HFFc6 (cell line): ENCODE measurements around the gene BCAP31. TPM values are rescaled to one million over a fixed set of nuclear protein-coding genes. Genes with fewer than 3 reads are reported as not detected.

ENCODE experiments used
- DNase-seq: peaks from one replicate; pipeline ENCODE4 v3.0.0-alpha.2; 2018
- H3K27ac Mint-ChIP-seq: 2 replicates; pipeline ENCODE4 v1.8.0; 2020; ENCODE audit warnings: mild to moderate bottlenecking, mixed read lengths
- H3K27me3 Mint-ChIP-seq: 2 replicates; pipeline ENCODE4 v1.8.0; 2021; ENCODE audit warnings: mild to moderate bottlenecking, moderate library complexity, mixed read lengths; ENCODE audit not compliant: insufficient read depth
- H3K36me3 Mint-ChIP-seq: 2 replicates; pipeline ENCODE4 v1.8.0; 2021; ENCODE audit warnings: low read depth, mixed read lengths
- H3K4me1 Mint-ChIP-seq: 2 replicates; pipeline ENCODE4 v1.8.0; 2020; ENCODE audit warnings: low read depth, mixed read lengths
- H3K4me3 Mint-ChIP-seq: 2 replicates; pipeline ENCODE4 v1.8.0; 2020; ENCODE audit warnings: mild to moderate bottlenecking, moderate library complexity, mixed read lengths
- H3K9me3 Mint-ChIP-seq: 2 replicates; pipeline ENCODE4 v1.8.0; 2020; ENCODE audit warnings: mild to moderate bottlenecking, mixed read lengths
- long read RNA-seq: library from polyadenylated mRNA; unstranded; transcript quantifications from one replicate; pipeline ENCODE4 v2.0.0, GENCODE V29; 2019
- total RNA-seq, 6 experiments: library from RNA; stranded (reverse); fragmentation: NEBNext Ultra II Directional; extraction: Animal tissue kit (Norgen Biotek cat#: 25700); gene quantifications; 2 replicates in 1 of 6; 3 replicates in 5 of 6; pipeline ENCODE4 v1.2.3, GENCODE V29; 2021
- TF ChIP-seq, protein P1 (sequence below): fragments of 200-600 bp; sonication (generic); IDR thresholded peaks from 2 replicates; pipeline ENCODE4 v1.5.0; 2021; ENCODE audit warnings: antibody characterized with exemption, mild to moderate bottlenecking

BCAP31 gene
- total RNA-seq, result 100 to 1,000 TPM; 203 to 295 (median 218) TPM
- long read RNA-seq, transcript BCAP31-207 (8 exons, 1,824 nt), result minor isoform, 32 of 506 reads
- long read RNA-seq, transcript BCAP31-201 (8 exons, 1,643 nt), result major isoform, 407 of 506 reads
- long read RNA-seq, partial matches to known transcripts, result 45 of 506 reads
- long read RNA-seq, other reads (novel, unspliced or antisense), result 22 of 506 reads

DNA sequence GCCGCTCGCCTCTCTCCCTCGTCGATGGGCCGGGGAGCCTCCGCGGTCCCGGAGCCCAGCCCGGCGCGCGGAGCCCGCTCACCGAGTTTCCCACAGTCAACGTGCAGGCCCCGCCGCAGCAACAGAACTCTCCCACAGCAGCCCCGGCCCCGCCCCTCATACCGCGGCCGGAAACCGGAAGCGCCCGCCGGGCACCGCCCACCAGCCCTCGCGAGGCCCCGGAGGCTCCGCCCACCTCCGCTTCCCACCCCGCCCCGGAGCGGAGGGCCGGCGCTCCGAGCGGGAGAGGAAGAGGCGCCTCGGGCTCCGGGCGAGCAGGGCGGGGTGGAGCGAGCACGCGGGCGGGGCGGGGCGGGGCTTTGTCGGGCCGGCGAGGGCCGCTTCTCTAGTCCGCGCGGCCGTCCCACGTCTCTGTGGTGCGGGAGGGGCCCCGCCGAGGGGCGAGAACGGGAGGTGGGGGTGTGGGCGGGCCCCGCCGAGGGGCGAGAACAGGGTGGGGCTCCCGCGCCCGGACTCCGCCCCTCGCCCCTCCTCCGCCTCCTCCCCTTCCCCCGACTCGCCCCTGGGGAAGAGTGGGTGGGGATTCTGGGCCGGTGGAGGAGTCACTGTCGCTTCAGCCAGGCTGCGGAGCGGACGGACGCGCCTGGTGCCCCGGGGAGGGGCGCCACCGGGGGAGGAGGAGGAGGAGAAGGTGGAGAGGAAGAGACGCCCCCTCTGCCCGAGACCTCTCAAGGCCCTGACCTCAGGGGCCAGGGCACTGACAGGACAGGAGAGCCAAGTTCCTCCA lies at the start of gene BCAP31, which contains the start of gene ABCD1:
TSS of gene BCAP31 (minus strand) at position 136 of the 787 bp plus-strand sequence. CDS start 1,143 bp downstream, outside the sequence.
TSS of gene ABCD1 (plus strand) at position 605 of the 787 bp plus-strand sequence. CDS start 411 bp downstream, outside the sequence.
- Mint-ChIP-seq H3K4me1 (peaks cover 23% of the 10 kb centered on the region), H3K27me3 (no peaks in the 10 kb centered on the region), H3K36me3 (no peaks in the 10 kb centered on the region), H3K27ac (peak within 1 kb of the TSS; percentile 92), H3K9me3 (no peaks in the 10 kb centered on the region), H3K4me3 (peak within 1 kb of the TSS; percentile 92)
- TF ChIP-seq, protein P1, sequence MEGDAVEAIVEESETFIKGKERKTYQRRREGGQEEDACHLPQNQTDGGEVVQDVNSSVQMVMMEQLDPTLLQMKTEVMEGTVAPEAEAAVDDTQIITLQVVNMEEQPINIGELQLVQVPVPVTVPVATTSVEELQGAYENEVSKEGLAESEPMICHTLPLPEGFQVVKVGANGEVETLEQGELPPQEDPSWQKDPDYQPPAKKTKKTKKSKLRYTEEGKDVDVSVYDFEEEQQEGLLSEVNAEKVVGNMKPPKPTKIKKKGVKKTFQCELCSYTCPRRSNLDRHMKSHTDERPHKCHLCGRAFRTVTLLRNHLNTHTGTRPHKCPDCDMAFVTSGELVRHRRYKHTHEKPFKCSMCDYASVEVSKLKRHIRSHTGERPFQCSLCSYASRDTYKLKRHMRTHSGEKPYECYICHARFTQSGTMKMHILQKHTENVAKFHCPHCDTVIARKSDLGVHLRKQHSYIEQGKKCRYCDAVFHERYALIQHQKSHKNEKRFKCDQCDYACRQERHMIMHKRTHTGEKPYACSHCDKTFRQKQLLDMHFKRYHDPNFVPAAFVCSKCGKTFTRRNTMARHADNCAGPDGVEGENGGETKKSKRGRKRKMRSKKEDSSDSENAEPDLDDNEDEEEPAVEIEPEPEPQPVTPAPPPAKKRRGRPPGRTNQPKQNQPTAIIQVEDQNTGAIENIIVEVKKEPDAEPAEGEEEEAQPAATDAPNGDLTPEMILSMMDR, result no peak
- DNase-seq, result peak; percentile 74

DNA sequence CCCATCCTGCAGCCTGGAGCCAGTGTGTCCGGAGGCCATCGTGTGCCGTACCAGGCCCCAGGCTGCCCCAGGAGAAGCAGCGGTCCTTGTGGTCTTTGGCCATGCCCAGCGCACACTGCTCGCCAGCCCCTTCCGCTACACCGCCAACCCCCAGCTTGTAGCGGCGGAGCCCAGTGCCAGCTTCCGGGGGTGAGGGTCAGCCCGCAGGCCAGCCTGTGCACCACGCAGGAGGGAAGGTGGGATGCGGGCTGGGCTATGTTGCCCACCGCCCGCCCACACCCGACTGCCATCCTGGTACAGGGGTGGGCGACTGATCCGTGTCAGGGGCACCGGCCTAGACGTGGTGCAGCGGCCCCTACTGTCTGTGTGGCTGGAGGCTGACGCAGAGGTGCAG lies 49.0 kb upstream of the BCAP31 start:
- Mint-ChIP-seq H3K36me3 (no peaks in the 10 kb centered on the region), H3K4me3 (no peak overlapping the region), H3K9me3 (no peaks in the 10 kb centered on the region), H3K27ac (no peak overlapping the region), H3K4me1 (no peaks in the 10 kb centered on the region), H3K27me3 (no peaks in the 10 kb centered on the region)
- TF ChIP-seq, protein P1, result no peak
- DNase-seq, result no peak

DNA sequence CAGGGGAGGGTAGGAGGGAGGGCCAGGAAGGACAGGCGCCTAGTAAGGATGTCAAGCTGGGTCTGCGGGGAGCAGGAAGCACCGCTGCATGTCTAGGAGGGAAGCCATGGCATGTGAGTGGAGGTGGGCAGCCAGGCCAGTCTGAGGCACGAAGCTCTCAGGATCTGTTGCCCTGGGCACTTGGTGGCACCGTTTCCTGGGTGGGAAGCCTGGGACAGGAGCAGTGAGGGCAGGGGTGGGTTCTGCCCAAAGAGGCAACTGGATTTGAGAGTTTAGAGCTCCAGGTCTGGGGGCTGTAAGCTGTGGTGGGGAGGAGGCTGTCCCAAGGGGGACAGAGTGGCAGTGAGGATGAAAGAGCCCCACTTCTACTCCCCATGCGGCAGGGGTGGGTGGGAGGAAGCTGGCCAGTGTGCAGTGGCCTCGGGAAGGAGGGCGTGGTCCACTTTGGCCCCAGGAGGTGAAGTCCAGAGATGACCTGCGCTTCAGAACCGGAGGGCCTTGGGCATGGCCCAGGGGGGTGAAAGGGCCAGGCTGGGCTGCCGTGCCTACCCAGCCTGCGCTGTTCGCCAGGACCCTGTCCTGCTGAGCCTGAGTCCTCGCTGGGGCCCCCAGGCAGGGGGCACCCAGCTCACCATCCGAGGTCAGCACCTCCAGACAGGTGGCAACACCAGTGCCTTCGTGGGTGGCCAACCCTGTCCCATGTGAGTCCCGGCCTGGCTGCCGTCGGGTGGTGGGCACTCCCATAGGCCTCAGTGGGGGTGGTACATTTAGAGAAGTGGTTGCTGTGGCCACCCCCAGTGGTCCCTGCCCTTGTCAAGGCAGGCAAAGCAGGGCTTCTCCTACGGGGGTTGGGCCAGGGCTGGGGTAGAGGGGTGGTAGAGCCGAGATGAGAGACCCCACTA lies 48.4 kb upstream of the BCAP31 start:
- H3K27me3 Mint-ChIP-seq, result no peaks in the 10 kb centered on the region
- no peak overlapping the region for H3K27ac Mint-ChIP-seq
- no peaks in the 10 kb centered on the region for H3K4me1 Mint-ChIP-seq
- no peak for DNase-seq
- no peaks in the 10 kb centered on the region for H3K9me3 Mint-ChIP-seq
- TF ChIP-seq, protein P1, result no peak
- H3K4me3 Mint-ChIP-seq, result no peak overlapping the region
- H3K36me3 Mint-ChIP-seq, result no peaks in the 10 kb centered on the region

DNA sequence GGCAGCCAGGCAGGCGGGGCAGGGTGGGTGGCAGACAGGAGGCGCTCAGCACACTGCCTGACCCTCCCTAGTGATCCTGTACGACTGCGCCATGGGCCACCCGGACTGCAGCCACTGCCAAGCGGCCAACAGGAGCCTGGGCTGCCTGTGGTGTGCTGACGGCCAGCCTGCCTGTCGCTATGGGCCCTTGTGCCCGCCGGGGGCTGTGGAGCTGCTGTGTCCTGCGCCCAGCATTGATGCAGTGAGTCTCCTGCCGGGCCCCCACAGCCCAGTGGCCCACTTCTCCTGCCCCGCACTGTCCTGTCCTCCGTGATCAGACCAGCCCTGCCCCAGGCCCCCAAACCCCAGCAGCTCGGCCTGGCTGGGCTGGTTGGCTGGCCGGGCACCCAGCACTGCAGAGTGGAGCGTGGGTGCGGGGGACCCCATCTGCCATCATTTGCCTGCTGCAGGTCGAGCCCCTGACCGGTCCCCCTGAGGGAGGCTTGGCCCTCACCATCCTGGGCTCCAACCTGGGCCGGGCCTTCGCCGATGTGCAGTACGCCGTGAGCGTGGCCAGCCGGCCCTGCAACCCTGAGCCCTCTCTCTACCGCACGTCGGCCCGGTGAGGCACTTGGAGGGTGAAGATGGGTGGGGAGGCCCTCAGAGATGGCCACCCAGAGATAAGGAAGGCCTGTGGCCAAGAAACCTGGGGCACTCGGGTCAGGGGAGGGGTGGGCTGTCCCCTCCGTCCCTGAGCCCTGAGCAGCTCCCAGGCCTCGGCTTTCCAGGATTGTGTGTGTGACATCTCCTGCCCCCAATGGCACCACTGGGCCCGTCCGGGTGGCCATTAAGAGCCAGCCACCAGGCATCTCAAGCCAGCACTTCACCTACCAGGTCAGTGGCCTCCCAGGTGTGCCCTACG lies 47.5 kb upstream of the BCAP31 start:
- no peak for DNase-seq
- Mint-ChIP-seq H3K4me3 (no peak overlapping the region), H3K9me3 (no peaks in the 10 kb centered on the region), H3K27ac (no peak overlapping the region), H3K36me3 (no peaks in the 10 kb centered on the region), H3K27me3 (no peaks in the 10 kb centered on the region), H3K4me1 (peaks cover 2% of the 10 kb centered on the region; the same call in 1 of the 2 replicates)
- TF ChIP-seq, protein P1, result no peak
